Esophagus muscularis mucosa (tissue), 3 donors: ENCODE measurements around the gene PHLDA2.
"Not testable (repeated sequence)": the region's sequence is repeated elsewhere in the genome, so short reads cannot be mapped to it uniquely, and the experiment has no call there.

Source experiments
- POLR2A ChIP-seq: fragments of 450-650 bp; IDR thresholded peaks from one replicate; pipeline ENCODE4 v1.6.1; 2017; ENCODE audit warnings: antibody characterized with exemption, moderate library complexity, mild to moderate bottlenecking, low read depth
- TF ChIP-seq, protein P1 (sequence below), 3 experiments: fragments of 200-600 bp in 2 of 3; fragments of 450-650 bp in 1 of 3; sonication (generic) in 2 of 3; IDR thresholded peaks; one replicate each; pipeline ENCODE4 v1.5.1; 2017 to 2019; ENCODE audit warnings: antibody characterized with exemption in 3 of 3, mild to moderate bottlenecking in 2 of 3, moderate library complexity in 1 of 3

DNA sequence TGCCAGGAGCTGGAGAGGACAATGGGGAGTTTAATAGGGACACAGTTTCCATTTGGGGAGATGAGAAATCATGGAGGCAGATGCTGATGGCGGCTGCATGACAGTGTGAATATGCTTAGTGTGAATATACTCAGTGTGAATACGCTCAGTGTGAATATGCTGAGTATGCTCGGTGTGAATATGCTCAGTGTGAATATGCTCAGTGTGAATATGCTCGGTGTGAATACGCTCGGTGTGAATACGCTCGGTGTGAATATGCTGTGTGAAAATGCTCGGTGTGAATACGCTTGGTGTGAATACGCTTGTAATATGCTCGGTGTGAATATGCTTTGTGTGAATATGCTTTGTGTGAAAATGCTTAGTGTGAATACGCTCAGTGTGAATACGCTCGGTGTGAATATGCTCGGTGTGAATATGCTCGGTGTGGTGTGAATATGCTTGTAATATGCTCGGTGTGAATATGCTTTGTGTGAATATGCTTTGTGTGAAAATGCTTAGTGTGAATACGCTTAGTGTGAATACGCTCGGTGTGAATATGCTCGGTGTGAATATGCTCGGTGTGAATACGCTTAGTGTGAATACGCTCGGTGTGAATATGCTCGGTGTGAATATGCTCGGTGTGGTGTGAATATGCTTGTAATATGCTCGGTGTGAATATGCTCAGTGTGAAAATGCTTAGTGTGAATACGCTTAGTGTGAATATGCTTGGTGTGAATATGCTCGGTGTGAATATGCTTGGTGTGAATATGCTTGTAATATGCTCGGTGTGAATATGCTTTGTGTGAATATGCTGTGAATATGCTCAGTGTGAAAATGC is 8.6 kb upstream of the PHLDA2 start:
- TF ChIP-seq, protein P1, sequence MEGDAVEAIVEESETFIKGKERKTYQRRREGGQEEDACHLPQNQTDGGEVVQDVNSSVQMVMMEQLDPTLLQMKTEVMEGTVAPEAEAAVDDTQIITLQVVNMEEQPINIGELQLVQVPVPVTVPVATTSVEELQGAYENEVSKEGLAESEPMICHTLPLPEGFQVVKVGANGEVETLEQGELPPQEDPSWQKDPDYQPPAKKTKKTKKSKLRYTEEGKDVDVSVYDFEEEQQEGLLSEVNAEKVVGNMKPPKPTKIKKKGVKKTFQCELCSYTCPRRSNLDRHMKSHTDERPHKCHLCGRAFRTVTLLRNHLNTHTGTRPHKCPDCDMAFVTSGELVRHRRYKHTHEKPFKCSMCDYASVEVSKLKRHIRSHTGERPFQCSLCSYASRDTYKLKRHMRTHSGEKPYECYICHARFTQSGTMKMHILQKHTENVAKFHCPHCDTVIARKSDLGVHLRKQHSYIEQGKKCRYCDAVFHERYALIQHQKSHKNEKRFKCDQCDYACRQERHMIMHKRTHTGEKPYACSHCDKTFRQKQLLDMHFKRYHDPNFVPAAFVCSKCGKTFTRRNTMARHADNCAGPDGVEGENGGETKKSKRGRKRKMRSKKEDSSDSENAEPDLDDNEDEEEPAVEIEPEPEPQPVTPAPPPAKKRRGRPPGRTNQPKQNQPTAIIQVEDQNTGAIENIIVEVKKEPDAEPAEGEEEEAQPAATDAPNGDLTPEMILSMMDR (IDR thresholded peaks at IDR 0.05) = not testable (repeated sequence)
- not testable (repeated sequence) for TF ChIP-seq POLR2A
